Midbrain (tissue), 1 donor: ENCODE data around the gene EIF3L.

Source experiments
- DNase-seq: peaks from one replicate; lab custom pipeline; 2025; lab: John Stamatoyannopoulos, UW

The EIF3L gene

GRCh38 chr22:37926771-37927636 is 77.8 kb downstream of the EIF3L start:
- no peak for DNase-seq

GRCh38 chr22:37927637-37927936 is 78.4 kb downstream of the EIF3L start:
- DNase-seq = no peak

- DNase-seq = no peak
Measured at GRCh38 chr22:37929390-37929789, 80.2 kb downstream of the EIF3L start.

GRCh38 chr22:37930270-37930951 is 81.2 kb downstream of the EIF3L start:
- peak; percentile 47 for DNase-seq

GRCh38 chr22:37930952-37931440 is 81.8 kb downstream of the EIF3L start:
- DNase-seq = no peak

- DNase-seq = no peak
Measured at GRCh38 chr22:37931893-37932389, 82.7 kb downstream of the EIF3L start.

GRCh38 chr22:37932401-37932800 is 83.2 kb downstream of the EIF3L start:
- no peak for DNase-seq

- no peak for DNase-seq
Measured at GRCh38 chr22:37932821-37933578, 83.8 kb downstream of the EIF3L start.

- DNase-seq = peak; percentile 86
Measured at GRCh38 chr22:37933711-37934376, 84.6 kb downstream of the EIF3L start.
